Measurements from ENCODE around the gene MEX3D.

- TF ChIP-seq CTCF (IDR thresholded peaks at IDR 0.05) (no peak), POLR2AphosphoS5 (IDR thresholded peaks at IDR 0.05) (no peak)
Observed at GRCh38 chr19:1568320-1569019, at the start of gene MEX3D.

Measured in sigmoid colon (tissue), 4 donors.